BLaER1 (cell line): ENCODE data around the gene SLC9A7.
"Not testable (repeated sequence)": the region's sequence is repeated elsewhere in the genome, so short reads cannot be mapped to it uniquely, and the experiment has no call there.

Experiments used
- H3K27ac ChIP-seq: shearing (Covaris generic); formaldehyde crosslinking; 2 replicates; pipeline ENCODE4 v1.8.1; 2022
- H3K27me3 ChIP-seq: shearing (Covaris generic); formaldehyde crosslinking; 2 replicates; pipeline ENCODE4 v1.8.1; 2022
- H3K36me3 ChIP-seq: shearing (Covaris generic); formaldehyde crosslinking; 2 replicates; pipeline ENCODE4 v1.8.1; 2022
- H3K4me1 ChIP-seq: shearing (Covaris generic); formaldehyde crosslinking; 2 replicates; pipeline ENCODE4 v1.8.1; 2022
- H3K4me2 ChIP-seq: shearing (Covaris generic); formaldehyde crosslinking; 2 replicates; pipeline ENCODE4 v1.8.1; 2022
- H3K4me3 ChIP-seq: shearing (Covaris generic); formaldehyde crosslinking; 2 replicates; pipeline ENCODE4 v1.8.1; 2022
- H3K9ac ChIP-seq: shearing (Covaris generic); formaldehyde crosslinking; 2 replicates; pipeline ENCODE4 v1.8.1; 2022
- H3K9me3 ChIP-seq: shearing (Covaris generic); formaldehyde crosslinking; 2 replicates; pipeline ENCODE4 v1.8.1; 2022
- H4K20me1 ChIP-seq: shearing (Covaris generic); formaldehyde crosslinking; 2 replicates; pipeline ENCODE4 v1.8.1; 2022
- Cebpa-rat ChIP-seq: shearing (Covaris generic); IDR thresholded peaks from 2 replicates; pipeline ENCODE4 v1.8.1; 2022

Gene SLC9A7

DNA sequence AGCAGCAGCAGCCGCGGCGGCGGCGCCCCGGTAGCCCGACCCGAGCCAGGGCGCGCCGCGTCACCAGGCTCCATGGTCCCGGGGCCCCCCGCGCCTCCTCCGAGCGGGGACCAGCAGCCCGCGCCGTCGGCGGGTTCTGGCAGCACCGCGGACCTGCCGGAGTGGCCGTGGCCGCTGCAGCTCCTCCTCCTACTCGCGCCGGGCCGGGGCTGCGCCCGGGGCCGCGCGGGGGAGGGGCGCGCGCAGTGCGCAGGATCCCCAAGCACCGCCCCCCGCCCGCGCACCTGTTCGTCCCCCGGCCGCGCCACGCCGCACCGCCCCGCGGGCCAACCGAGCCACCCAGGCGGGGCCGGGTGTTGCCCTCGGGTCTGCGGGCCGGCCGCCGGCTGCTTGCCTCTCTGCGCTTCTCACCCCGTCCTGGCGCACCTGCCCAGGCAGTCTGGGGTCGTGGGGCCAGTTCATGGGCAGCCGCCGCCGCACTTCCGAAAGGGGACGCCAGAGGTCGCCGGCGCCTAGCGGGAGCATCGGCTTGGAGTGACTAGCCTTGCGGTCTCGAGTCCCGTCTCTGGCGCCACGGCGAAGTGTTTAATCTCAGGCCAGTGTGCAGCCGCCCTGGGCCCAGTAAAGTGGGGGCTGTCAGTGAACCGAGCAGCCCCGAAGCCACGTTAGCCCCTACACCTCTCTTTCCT, at the start of gene SLC9A7:
TSS of gene SLC9A7 (minus strand) at position 163 of the 689 bp plus-strand sequence. CDS start at position 74, 89 bp downstream.
- Histone ChIP-seq H3K4me2 (peak within 1 kb of the TSS; percentile 84), H3K4me3 (peak within 1 kb of the TSS; percentile 75), H4K20me1 (no peaks in the 10 kb centered on the region), H3K27ac (peak within 1 kb of the TSS; percentile 35; the same call in 1 of the 2 replicates), H3K9ac (peak within 1 kb of the TSS; percentile 71), H3K9me3 (peaks cover 35% of the 10 kb centered on the region), H3K4me1 (peaks cover 28% of the 10 kb centered on the region), H3K27me3 (peaks cover 8% of the 10 kb centered on the region; the same call in 1 of the 2 replicates), H3K36me3 (no peaks in the 10 kb centered on the region)
- TF ChIP-seq Cebpa-rat, result no peak

- no peaks in the 10 kb centered on the region for H3K4me1 ChIP-seq
- H3K9me3 ChIP-seq, result peaks cover under 1% of the 10 kb centered on the region; the same call in 1 of the 2 replicates
- no peak for TF ChIP-seq Cebpa-rat
- no peaks in the 10 kb centered on the region for H3K36me3 ChIP-seq
- no peak overlapping the region for H3K4me3 ChIP-seq
- H3K9ac ChIP-seq, result no peak overlapping the region
- no peaks in the 10 kb centered on the region for H4K20me1 ChIP-seq
- H3K27me3 ChIP-seq, result no peaks in the 10 kb centered on the region
- no peak overlapping the region for H3K4me2 ChIP-seq
- no peak overlapping the region for H3K27ac ChIP-seq
Measured at GRCh38 chrX:46805270-46805669, 46.4 kb upstream of the SLC9A7 start.

GRCh38 chrX:46803140-46803539, 44.2 kb upstream of the SLC9A7 start:
- H3K36me3 ChIP-seq, result no peaks in the 10 kb centered on the region
- H3K27ac ChIP-seq, result no peak overlapping the region
- no peaks in the 10 kb centered on the region for H4K20me1 ChIP-seq
- no peak overlapping the region for H3K9ac ChIP-seq
- TF ChIP-seq Cebpa-rat, result no peak
- no peak overlapping the region for H3K4me3 ChIP-seq
- no peak overlapping the region for H3K4me2 ChIP-seq
- H3K4me1 ChIP-seq, result no peaks in the 10 kb centered on the region
- H3K9me3 ChIP-seq, result no peaks in the 10 kb centered on the region
- H3K27me3 ChIP-seq, result no peaks in the 10 kb centered on the region

DNA sequence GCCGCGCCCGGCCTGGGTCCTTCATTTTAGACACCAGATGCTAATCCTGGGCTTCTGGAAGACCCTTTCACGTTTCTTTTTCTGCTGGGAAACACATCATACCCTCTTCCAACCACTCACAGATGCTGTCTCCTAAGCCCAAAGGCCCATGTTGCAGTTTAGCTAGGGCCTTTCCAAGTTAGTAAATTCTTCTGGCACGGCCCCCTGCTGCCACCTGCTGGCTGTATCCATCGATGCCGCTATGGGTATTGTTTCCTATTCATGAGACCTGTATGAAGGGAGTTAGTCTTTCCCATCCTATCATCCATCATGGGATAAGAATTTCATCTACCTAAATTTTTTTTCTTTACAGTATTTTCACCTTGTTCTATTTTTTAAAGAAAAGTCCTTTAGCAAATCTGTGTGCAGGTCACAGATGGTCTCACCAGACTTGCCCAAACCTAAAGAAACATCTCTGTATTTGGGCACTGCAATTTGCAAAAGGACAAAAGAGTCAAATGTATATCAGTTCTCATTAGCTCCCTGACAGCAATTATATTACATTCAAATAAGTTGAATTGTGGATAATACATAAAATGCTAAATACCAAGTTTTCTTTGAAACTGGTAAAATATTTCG, 37.8 kb upstream of the SLC9A7 start:
- no peaks in the 10 kb centered on the region for H3K36me3 ChIP-seq
- H3K27me3 ChIP-seq, result no peaks in the 10 kb centered on the region
- H4K20me1 ChIP-seq, result no peaks in the 10 kb centered on the region
- no peaks in the 10 kb centered on the region for H3K9me3 ChIP-seq
- peaks cover 17% of the 10 kb centered on the region for H3K4me1 ChIP-seq
- no peak overlapping the region for H3K4me2 ChIP-seq
- H3K27ac ChIP-seq, result no peak overlapping the region
- H3K4me3 ChIP-seq, result no peak overlapping the region
- H3K9ac ChIP-seq, result no peak overlapping the region
- no peak for TF ChIP-seq Cebpa-rat

DNA sequence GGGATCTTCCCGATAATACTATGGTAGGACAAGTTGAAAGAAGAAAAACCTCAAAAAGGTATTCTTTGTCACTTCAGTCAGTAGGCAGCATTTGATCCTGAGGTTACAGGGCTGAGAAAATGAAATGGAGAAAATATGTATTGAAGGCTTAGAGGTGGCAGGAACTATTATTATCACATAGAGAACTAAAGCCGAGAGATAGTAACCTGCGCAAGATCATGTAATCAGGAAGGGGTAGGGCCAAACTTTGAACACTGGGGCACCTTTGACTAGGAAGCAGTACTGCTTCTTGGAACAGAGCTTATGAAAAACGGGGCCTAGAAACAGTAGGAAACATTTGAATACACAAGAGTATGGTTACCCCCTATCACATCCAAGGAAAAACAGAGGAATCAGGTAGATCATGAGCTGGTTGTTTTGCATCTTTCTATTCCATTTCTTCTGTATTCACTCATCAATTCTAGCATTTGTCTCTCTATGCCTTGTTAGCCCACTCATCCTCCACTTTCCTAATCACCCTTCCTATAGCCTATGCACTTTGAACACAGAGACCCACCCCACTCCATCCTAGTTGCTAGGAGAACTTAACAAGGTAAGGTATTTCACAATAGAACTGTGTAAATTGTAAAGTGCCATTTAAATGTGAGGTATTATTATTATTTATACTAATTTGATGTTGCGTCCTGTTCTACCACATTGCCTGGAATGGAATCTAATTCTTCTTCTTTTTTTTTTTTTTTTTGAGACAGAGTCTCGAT, 34.6 kb upstream of the SLC9A7 start:
- Histone ChIP-seq H3K4me2 (no peak overlapping the region), H3K27me3 (no peaks in the 10 kb centered on the region), H3K27ac (no peak overlapping the region), H3K4me3 (no peak overlapping the region), H3K9ac (no peak overlapping the region), H3K9me3 (no peaks in the 10 kb centered on the region), H4K20me1 (no peaks in the 10 kb centered on the region), H3K36me3 (no peaks in the 10 kb centered on the region), H3K4me1 (peaks cover 20% of the 10 kb centered on the region)
- no peak for TF ChIP-seq Cebpa-rat

DNA sequence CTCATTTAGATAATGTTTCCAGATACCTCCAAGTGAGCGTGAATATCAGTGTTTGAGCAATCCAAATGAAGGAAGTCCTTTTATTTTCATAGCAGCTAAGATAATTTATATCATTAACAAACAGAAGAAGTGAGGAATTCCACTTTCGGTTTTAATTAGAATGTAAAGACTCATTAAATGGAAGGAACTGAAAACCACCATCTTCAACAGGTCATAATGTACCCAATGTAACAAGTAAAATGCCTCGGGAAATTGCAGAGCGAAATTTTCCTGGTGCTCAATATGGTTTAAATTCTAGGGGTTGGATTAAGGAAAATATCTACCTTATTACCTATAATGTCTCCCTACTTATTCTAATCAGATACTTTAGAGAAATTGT, 33.9 kb upstream of the SLC9A7 start:
- peak overlapping the region; percentile 65 for H3K4me2 ChIP-seq
- no peak for TF ChIP-seq Cebpa-rat

GRCh38 chrX:46791927-46792809, 33.2 kb upstream of the SLC9A7 start:
- no peaks in the 10 kb centered on the region for H3K36me3 ChIP-seq
- no peak for TF ChIP-seq Cebpa-rat
- H3K27me3 ChIP-seq, result no peaks in the 10 kb centered on the region
- H3K9me3 ChIP-seq, result no peaks in the 10 kb centered on the region
- H4K20me1 ChIP-seq, result no peaks in the 10 kb centered on the region
- H3K4me2 ChIP-seq, result peak overlapping the region; percentile 65
- no peak overlapping the region for H3K4me3 ChIP-seq
- peaks cover 20% of the 10 kb centered on the region for H3K4me1 ChIP-seq
- peak overlapping the region; percentile 52 for H3K27ac ChIP-seq
- no peak overlapping the region for H3K9ac ChIP-seq

More for the DNA sequence above, 33.9 kb upstream of the SLC9A7 start:
- H3K27me3 ChIP-seq, result no peaks in the 10 kb centered on the region
- H3K27ac ChIP-seq, result 0 out of 2 replicates have a peak overlapping the region, but pooled peaks have one; percentile 52
- no peaks in the 10 kb centered on the region for H4K20me1 ChIP-seq
- peaks cover 20% of the 10 kb centered on the region for H3K4me1 ChIP-seq
- H3K4me3 ChIP-seq, result no peak overlapping the region
- H3K9me3 ChIP-seq, result no peaks in the 10 kb centered on the region
- no peaks in the 10 kb centered on the region for H3K36me3 ChIP-seq
- no peak overlapping the region for H3K9ac ChIP-seq

DNA sequence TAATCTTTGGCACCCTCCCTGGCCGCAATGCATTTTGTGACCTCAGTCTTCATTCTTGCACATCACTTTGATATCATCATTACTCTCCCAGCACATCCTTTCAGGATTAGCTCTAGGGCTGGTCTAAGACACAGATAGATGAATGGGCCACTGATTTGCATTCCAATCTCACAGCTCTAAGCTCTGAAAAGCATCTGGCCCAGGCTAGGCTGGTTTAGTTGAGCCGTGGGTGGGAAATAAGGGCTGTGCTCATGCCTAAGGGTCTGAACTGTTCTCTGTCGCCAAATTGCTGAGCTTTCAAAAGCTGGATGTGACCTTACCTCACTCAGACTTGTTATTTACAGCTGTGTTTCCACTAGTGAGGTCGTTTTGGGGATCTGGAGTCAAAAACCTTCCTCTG, 30.0 kb upstream of the SLC9A7 start:
- peaks cover 20% of the 10 kb centered on the region for H3K4me1 ChIP-seq
- no peak overlapping the region for H3K4me3 ChIP-seq
- H3K9ac ChIP-seq, result no peak overlapping the region
- H4K20me1 ChIP-seq, result no peaks in the 10 kb centered on the region
- no peaks in the 10 kb centered on the region for H3K9me3 ChIP-seq
- no peak for TF ChIP-seq Cebpa-rat
- no peak overlapping the region for H3K27ac ChIP-seq
- H3K27me3 ChIP-seq, result no peaks in the 10 kb centered on the region
- no peaks in the 10 kb centered on the region for H3K36me3 ChIP-seq
- H3K4me2 ChIP-seq, result no peak overlapping the region

DNA sequence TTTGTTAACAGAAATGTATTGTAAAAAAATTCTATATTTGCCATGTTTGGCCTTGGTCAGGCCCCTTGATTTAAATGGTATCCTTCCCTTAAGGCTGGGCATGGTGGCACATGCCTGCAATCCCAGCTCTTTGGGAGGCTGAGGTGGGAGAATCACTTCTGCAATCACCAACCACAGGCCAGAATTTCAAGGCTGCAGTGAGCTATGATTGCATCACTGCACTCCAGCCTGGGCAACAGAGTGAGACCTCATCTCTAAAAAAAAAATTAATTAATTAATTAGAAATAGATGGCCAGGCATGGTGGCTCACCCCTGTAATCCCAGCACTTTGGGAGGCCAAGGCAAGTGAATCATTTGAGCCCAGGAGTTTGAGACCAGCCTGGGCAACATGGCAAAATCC, 25.5 kb upstream of the SLC9A7 start:
- not testable (repeated sequence) for H4K20me1 ChIP-seq, H3K27me3 ChIP-seq, H3K4me3 ChIP-seq, H3K4me1 ChIP-seq, H3K36me3 ChIP-seq, H3K4me2 ChIP-seq, H3K27ac ChIP-seq, H3K9ac ChIP-seq, H3K9me3 ChIP-seq
